Muscle of leg (tissue), 11 donors: ENCODE data around the gene NDUFA1. TPM values are rescaled to one million over a fixed set of nuclear protein-coding genes. Genes with fewer than 3 reads are reported as not detected.
"Not testable (repeated sequence)": the region's sequence is repeated elsewhere in the genome, so short reads cannot be mapped to it uniquely, and the experiment has no call there.

Experiments
- DNase-seq: peaks from one replicate; pipeline ENCODE4 v3.0.0; 2013
- H3K27ac ChIP-seq: one replicate; pipeline ENCODE4 v1.5.1; 2013; ENCODE audit warnings: mild to moderate bottlenecking, low read length, control low read depth
- H3K27me3 ChIP-seq: one replicate; pipeline ENCODE4 v1.6.1; 2013; ENCODE audit warnings: low read length; ENCODE audit not compliant: control insufficient read depth, insufficient read depth
- H3K36me3 ChIP-seq: one replicate; pipeline ENCODE4 v1.6.1; 2013; ENCODE audit warnings: low read length; ENCODE audit not compliant: control insufficient read depth, insufficient read depth
- H3K4me1 ChIP-seq: one replicate; pipeline ENCODE4 v1.6.1; 2013; ENCODE audit warnings: low read length; ENCODE audit not compliant: control insufficient read depth, insufficient read depth
- H3K4me3 ChIP-seq: one replicate; pipeline ENCODE4 v1.5.1; 2013; ENCODE audit warnings: low read length, control low read depth
- H3K9me3 ChIP-seq: replicated peaks from 2 replicates; pipeline ENCODE4 v1.6.1; 2013; ENCODE audit warnings: low read depth, low read length; ENCODE audit not compliant: control insufficient read depth
- WGBS: methylation state at CpG from one replicate; pipeline ENCODE4 v1.1.5; 2013; ENCODE audit warnings: missing lambda C conversion rate; ENCODE audit not compliant: insufficient coverage; 5-methylcytosine and 5-hydroxymethylcytosine counted together
- polyA plus RNA-seq, 8 donors: library from polyadenylated mRNA; unstranded; fragments of 120-200 nt; gene quantifications; one replicate each; pipeline versions ENCODE4 v1.2.1 to v1.2.3, GENCODE V29; 2013; ENCODE audit warnings: inconsistent platforms in 1 of 8, low replicate concordance in 1 of 8; ENCODE audit not compliant: insufficient read length in 8 of 8, insufficient read depth in 1 of 8
- total RNA-seq: library from RNA; stranded (reverse); fragments of 120-200 nt; gene quantifications from one replicate; pipeline ENCODE4 v1.2.4, GENCODE V29; 2013

The NDUFA1 gene
- total and polyA plus RNA-seq, 9 donors: 89.4 to 183 (median 116) TPM

GRCh38 chrX:119870626-119871131, 953 bp upstream of the NDUFA1 start:
- DNase-seq: peak; percentile 30
- WGBS: 37% methylated on average over 25 of the region's 25 CpGs
- peak overlapping the region; percentile 75 for H3K4me3 ChIP-seq
- H3K36me3 ChIP-seq: no peaks in the 10 kb centered on the region
- H3K4me1 ChIP-seq: no peaks in the 10 kb centered on the region
- peaks cover 2% of the 10 kb centered on the region for H3K9me3 ChIP-seq
- no peaks in the 10 kb centered on the region for H3K27me3 ChIP-seq
- H3K27ac ChIP-seq: peak overlapping the region; percentile 99

DNA sequence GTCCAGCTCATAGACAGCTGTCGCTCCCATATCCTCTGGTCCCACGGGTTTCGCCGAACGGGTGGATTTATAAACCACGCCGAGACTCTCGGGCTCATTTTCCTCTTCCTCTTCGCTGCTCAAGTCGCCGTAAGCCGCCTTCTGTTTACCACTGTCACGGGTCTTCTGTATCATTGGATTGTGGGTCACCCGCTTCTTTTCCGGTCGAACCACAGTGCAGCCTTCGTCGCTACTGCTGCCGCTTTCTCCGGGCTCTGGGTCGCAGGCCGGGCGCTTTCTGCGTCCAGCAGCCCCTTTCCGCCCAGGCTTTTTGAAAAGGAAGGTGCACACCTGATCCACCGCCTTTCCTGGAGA, 410 bp upstream of the NDUFA1 start:
- H3K27me3 ChIP-seq: no peaks in the 10 kb centered on the region
- H3K9me3 ChIP-seq: peaks cover 2% of the 10 kb centered on the region
- 28% methylated on average over 26 of the region's 26 CpGs for WGBS
- no peak for DNase-seq
- H3K4me1 ChIP-seq: no peaks in the 10 kb centered on the region
- peak overlapping the region; percentile 99 for H3K27ac ChIP-seq
- no peaks in the 10 kb centered on the region for H3K36me3 ChIP-seq
- peak overlapping the region; percentile 75 for H3K4me3 ChIP-seq

DNA sequence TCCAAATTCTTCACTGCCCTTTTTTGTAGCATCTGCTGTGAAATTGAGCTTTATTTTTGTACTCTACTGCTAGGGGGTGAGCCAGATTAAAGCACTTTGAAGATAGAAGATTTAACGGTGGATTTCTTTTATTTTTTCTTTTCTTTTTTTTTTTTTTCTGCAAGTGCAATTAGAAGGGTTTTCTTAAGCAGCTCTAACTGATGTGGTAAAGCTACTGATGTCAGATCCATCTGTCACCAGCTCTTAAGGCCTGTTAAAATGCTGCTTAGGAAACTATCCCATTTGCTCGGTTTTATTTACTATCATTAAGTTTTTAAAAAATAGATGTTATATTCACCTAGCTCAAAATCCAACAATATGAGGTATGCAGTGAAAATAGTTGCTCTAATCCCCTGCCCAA, 7.1 kb downstream of the NDUFA1 start:
- no peaks in the 10 kb centered on the region for H3K9me3 ChIP-seq
- H3K4me3 ChIP-seq: no peak overlapping the region
- no peak overlapping the region for H3K27ac ChIP-seq
- H3K4me1 ChIP-seq: no peaks in the 10 kb centered on the region
- no peaks in the 10 kb centered on the region for H3K36me3 ChIP-seq
- no peak for DNase-seq
- no CpG with 5 or more reads among the region's 2 CpGs for WGBS
- H3K27me3 ChIP-seq: no peaks in the 10 kb centered on the region

DNA sequence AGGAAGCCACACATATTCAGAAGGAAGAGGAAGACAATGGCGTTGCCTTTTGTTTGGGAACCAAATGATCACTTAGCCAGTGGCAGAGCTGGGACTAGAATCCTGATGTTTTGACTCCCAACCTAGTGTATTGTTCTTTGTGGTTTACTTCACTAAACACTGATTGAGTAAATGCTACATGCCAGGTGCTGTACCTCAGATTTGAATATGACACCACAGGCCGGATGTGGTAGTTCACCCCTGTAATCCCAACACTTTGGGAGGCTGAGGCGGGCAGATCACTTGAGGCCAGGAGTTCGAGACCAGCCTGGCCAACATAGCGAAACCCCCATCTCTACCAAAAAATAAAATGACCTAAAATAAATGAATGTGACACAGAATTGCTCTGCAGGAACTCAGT, 8.4 kb downstream of the NDUFA1 start:
- no peak overlapping the region for H3K27ac ChIP-seq
- H3K4me3 ChIP-seq: no peak overlapping the region
- no peak for DNase-seq
- WGBS: 80% methylated on average over 1 of the region's 5 CpGs
- H3K9me3 ChIP-seq: no peaks in the 10 kb centered on the region
- H3K27me3 ChIP-seq: no peaks in the 10 kb centered on the region
- no peaks in the 10 kb centered on the region for H3K36me3 ChIP-seq
- no peaks in the 10 kb centered on the region for H3K4me1 ChIP-seq

GRCh38 chrX:119880552-119881437, 9.2 kb downstream of the NDUFA1 start:
- Histone ChIP-seq H3K27ac (no peak overlapping the region), H3K4me3 (no peak overlapping the region), H3K4me1 (no peaks in the 10 kb centered on the region), H3K36me3 (no peaks in the 10 kb centered on the region), H3K27me3 (no peaks in the 10 kb centered on the region), H3K9me3 (no peaks in the 10 kb centered on the region)
- DNase-seq: peak; percentile 58
- whole genome bisulfite sequencing: 45% methylated on average over 7 of the region's 11 CpGs

- DNase-seq: peak; percentile 9
- WGBS: 80% methylated on average over 4 of the region's 11 CpGs
Observed at GRCh38 chrX:119885554-119886428, 14.2 kb downstream of the NDUFA1 start.

DNA sequence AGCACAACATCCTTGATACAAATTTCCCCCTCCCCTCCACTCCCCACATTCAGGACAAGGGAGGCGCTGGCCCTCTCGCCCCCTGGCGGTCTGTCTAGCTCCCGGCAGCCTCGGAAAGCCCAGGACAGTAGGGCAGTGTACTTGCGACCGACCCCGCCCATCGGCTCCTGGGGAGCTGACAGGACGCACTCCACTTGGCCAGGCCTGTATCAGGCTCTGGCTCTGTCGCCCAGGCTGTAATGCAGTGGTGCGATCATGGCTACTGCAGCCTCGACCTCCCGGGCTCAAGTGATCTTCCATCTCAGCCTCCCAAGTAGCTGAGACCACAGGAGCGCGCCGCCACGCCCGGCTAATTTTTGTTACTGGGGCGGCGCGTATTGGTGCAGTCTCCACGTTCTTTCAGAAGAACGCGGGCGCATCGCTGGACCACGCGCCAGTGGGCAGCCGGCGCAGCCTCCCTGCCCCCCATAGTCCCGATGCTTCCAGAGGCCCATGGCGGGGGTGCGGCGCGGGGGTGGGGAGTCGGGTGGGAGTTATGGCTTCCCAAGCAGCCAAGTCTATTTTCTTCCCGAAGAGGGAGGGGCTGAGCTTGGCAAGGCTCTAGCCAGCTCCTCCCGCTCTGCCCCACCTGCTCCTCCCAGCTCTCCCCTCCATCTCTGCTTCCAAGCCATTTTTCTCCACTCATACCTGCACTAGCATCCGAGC, 16.2 kb downstream of the NDUFA1 start:
- H3K9me3 ChIP-seq: peaks cover 2% of the 10 kb centered on the region
- H3K36me3 ChIP-seq: no peaks in the 10 kb centered on the region
- H3K27ac ChIP-seq: no peak overlapping the region
- peaks cover 3% of the 10 kb centered on the region for H3K27me3 ChIP-seq
- H3K4me3 ChIP-seq: no peak overlapping the region
- 21% methylated on average over 20 of the region's 40 CpGs for WGBS
- peak; percentile 34 for DNase-seq
- H3K4me1 ChIP-seq: no peaks in the 10 kb centered on the region

More at GRCh38 chrX:119885554-119886428, 14.2 kb downstream of the NDUFA1 start:
- no peak overlapping the region for H3K4me3 ChIP-seq
- H3K9me3 ChIP-seq: peaks cover 2% of the 10 kb centered on the region
- H3K27me3 ChIP-seq: peaks cover 3% of the 10 kb centered on the region
- no peaks in the 10 kb centered on the region for H3K4me1 ChIP-seq
- no peak overlapping the region for H3K27ac ChIP-seq
- H3K36me3 ChIP-seq: no peaks in the 10 kb centered on the region

- not testable (repeated sequence) for H3K9me3 ChIP-seq, H3K4me1 ChIP-seq, H3K4me3 ChIP-seq, H3K27me3 ChIP-seq, H3K27ac ChIP-seq, H3K36me3 ChIP-seq, DNase-seq
- 74% methylated on average over 32 of the region's 36 CpGs for WGBS
Observed at GRCh38 chrX:119890626-119891025, 19.0 kb downstream of the NDUFA1 start.

DNA sequence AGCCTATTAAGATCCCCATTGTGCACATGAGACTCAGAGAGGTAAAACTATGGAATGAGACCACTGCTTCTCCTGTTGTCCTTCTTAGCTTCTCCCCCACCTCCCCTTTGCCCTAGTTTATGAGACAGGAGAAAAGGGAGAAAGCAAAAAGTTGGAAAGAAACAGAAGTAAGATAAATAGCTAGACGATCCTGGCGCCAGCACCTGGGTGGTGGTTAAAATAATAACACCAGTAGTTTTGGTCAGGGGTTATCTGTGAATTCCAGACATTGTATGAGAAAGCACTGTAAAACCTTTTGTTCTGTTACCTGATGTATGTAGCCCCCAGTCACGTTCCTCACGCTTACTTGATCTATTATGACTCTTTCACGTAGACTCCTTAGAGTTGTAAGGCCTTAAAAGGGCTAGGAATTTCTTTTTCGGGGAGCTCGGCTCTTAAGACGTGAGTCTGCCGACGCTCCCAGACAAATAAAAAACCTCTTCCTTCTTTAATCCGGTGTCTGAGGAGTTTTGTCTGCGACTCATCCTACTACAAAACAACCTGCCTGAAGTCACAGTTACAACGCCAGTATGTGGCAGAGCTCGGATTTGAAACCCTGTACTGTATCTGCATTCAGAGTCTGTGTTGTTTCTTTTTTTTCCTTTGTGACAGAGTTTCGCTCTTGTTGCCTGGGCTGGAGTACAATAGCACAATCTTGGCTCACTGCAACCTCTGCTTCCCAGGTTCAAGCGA, 20.5 kb downstream of the NDUFA1 start:
- H3K27ac ChIP-seq, DNase-seq, H3K4me3 ChIP-seq, H3K4me1 ChIP-seq, H3K9me3 ChIP-seq, H3K27me3 ChIP-seq, H3K36me3 ChIP-seq: not testable (repeated sequence)
- 74% methylated on average over 7 of the region's 16 CpGs for WGBS
